ENCODE measurements around the gene TRMT112. TPM values are rescaled to one million over a fixed set of nuclear protein-coding genes. Genes with fewer than 3 reads are reported as not detected.

The TRMT112 gene
- total RNA-seq, 1 donor from 2014 or later: 97.5 TPM

GRCh38 chr11:64303109-64304031 lies 14.0 kb downstream of the TRMT112 start:
- no peak for ATAC-seq (ENCODE audit: poor library complexity)
- no peak for DNase-seq
- intact Hi-C loops (cut with DNase I): loop anchor here (5.0 kb wide), 1 partner anchor 101 kb away; no protein-coding TSS in a partner anchor

- ATAC-seq (ENCODE audit: poor library complexity): no peak
- DNase-seq: no peak
- intact Hi-C loops (cut with DNase I): loop anchor here (5.0 kb wide), 1 partner anchor 98 kb away; no protein-coding TSS in a partner anchor
These were observed 17.3 kb downstream of the TRMT112 start, which contains the start of gene CATSPERZ for GRCh38 chr11:64299847-64300648. CATSPERZ (plus strand) TSS chr11:64300358; CDS start chr11:64300411, 53 bp downstream.

GRCh38 chr11:64298966-64299846 lies 18.2 kb downstream of the TRMT112 start:
- DNase-seq: peak; percentile 81
- intact Hi-C loops (cut with DNase I): no loop called here
- ATAC-seq (ENCODE audit: poor library complexity): peak; percentile 75

GRCh38 chr11:64297699-64298358 lies 19.5 kb downstream of the TRMT112 start:
- DNase-seq (no peak), ATAC-seq (ENCODE audit: poor library complexity) (no peak)
- intact Hi-C loops (cut with DNase I): no loop called here

- intact Hi-C loops (cut with DNase I): no loop called here
- DNase-seq (no peak), ATAC-seq (ENCODE audit: poor library complexity) (no peak)
These were observed 20.3 kb downstream of the TRMT112 start for GRCh38 chr11:64296830-64297698.

GRCh38 chr11:64296236-64296635 lies 21.1 kb downstream of the TRMT112 start:
- ATAC-seq (ENCODE audit: poor library complexity) (no peak), DNase-seq (no peak)
- intact Hi-C loops (cut with DNase I): no loop called here

GRCh38 chr11:64295760-64296159 lies 21.6 kb downstream of the TRMT112 start:
- ATAC-seq (ENCODE audit: poor library complexity) (no peak), DNase-seq (no peak)
- intact Hi-C loops (cut with DNase I): no loop called here

GRCh38 chr11:64294774-64295173 lies 22.6 kb downstream of the TRMT112 start:
- DNase-seq (no peak), ATAC-seq (ENCODE audit: poor library complexity) (no peak)
- intact Hi-C loops (cut with DNase I): no loop called here

- ATAC-seq (ENCODE audit: poor library complexity) (no peak), DNase-seq (no peak)
- intact Hi-C loops (cut with DNase I): no loop called here
These were observed 24.7 kb downstream of the TRMT112 start for GRCh38 chr11:64292460-64293254.

GRCh38 chr11:64291752-64292459 lies 25.5 kb downstream of the TRMT112 start:
- DNase-seq (no peak), ATAC-seq (ENCODE audit: poor library complexity) (peak; percentile 19)
- intact Hi-C loops (cut with DNase I): no loop called here

- no peak for DNase-seq
- no peak for ATAC-seq (ENCODE audit: poor library complexity)
- intact Hi-C loops (cut with DNase I): no loop called here
These were observed 26.1 kb downstream of the TRMT112 start, which contains the start of gene KCNK4 for GRCh38 chr11:64291262-64291751. KCNK4 (plus strand) TSS chr11:64291302; CDS start chr11:64293019, 1,717 bp downstream.

GRCh38 chr11:64290352-64291261 lies 26.8 kb downstream of the TRMT112 start:
- no peak for DNase-seq
- intact Hi-C loops (cut with DNase I): no loop called here
- no peak for ATAC-seq (ENCODE audit: poor library complexity)

GRCh38 chr11:64289002-64289564 lies 28.3 kb downstream of the TRMT112 start:
- no peak for DNase-seq
- no peak for ATAC-seq (ENCODE audit: poor library complexity)
- intact Hi-C loops (cut with DNase I): no loop called here

- DNase-seq (no peak), ATAC-seq (ENCODE audit: poor library complexity) (no peak)
- intact Hi-C loops (cut with DNase I): no loop called here
These were observed 29.0 kb downstream of the TRMT112 start for GRCh38 chr11:64288353-64288750.
